ENCODE data around the gene NACAD.

- TF ChIP-seq, protein P1, sequence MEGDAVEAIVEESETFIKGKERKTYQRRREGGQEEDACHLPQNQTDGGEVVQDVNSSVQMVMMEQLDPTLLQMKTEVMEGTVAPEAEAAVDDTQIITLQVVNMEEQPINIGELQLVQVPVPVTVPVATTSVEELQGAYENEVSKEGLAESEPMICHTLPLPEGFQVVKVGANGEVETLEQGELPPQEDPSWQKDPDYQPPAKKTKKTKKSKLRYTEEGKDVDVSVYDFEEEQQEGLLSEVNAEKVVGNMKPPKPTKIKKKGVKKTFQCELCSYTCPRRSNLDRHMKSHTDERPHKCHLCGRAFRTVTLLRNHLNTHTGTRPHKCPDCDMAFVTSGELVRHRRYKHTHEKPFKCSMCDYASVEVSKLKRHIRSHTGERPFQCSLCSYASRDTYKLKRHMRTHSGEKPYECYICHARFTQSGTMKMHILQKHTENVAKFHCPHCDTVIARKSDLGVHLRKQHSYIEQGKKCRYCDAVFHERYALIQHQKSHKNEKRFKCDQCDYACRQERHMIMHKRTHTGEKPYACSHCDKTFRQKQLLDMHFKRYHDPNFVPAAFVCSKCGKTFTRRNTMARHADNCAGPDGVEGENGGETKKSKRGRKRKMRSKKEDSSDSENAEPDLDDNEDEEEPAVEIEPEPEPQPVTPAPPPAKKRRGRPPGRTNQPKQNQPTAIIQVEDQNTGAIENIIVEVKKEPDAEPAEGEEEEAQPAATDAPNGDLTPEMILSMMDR (IDR thresholded peaks at IDR 0.05; ENCODE audit: low read length), result no peak
- no peak for TF ChIP-seq EZH2 (IDR thresholded peaks at IDR 0.05; ENCODE audit: borderline replicate concordance, low read length)
Measured at GRCh38 chr7:45098983-45099839, 10.4 kb upstream of the NACAD start.

Data from OCI-LY1 (cell line).